ENCODE results near the gene UTS2.

UTS2 gene

DNA sequence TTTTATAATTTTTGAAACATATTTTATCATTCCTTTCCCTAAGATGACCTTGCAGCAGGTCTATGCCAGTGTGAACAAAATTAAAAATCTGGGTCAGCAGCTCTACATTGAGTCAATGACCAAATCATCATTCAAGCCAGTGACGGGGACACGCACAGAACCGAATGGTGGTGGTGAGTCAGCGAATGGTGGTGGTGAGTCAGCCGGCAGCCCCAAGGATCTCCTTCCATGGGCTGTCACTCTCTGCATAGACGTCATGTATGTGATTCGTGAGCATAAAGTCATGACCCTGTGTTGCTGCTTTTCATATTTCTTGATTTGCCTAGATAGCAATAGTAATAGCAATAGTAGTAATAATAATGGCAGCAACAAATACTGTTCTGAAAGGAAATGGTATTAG lies 42.5 kb downstream of the UTS2 start:
- peak; percentile 40 for DNase-seq
- ATAC-seq, result peak; percentile 73

DNA sequence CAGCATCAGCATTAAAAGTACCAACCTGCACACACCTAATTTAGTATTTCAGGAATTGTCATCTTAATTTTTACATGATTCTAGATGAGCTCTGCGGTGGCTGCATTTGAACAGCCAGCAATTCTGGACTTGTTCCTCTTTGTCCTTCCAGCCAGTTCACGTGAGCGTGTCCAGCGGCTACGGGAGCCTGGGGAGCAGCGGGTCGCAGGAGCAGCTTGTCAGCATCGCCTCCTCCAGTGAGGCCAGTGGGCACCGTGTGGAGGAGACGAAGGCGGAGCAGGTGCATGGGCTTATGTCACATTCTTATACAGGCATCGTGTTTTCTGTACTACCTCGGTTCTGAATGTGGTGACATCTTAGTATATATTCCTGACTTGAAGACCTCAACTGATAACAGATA lies 43.1 kb downstream of the UTS2 start:
- DNase-seq (no peak), ATAC-seq (no peak)

DNA sequence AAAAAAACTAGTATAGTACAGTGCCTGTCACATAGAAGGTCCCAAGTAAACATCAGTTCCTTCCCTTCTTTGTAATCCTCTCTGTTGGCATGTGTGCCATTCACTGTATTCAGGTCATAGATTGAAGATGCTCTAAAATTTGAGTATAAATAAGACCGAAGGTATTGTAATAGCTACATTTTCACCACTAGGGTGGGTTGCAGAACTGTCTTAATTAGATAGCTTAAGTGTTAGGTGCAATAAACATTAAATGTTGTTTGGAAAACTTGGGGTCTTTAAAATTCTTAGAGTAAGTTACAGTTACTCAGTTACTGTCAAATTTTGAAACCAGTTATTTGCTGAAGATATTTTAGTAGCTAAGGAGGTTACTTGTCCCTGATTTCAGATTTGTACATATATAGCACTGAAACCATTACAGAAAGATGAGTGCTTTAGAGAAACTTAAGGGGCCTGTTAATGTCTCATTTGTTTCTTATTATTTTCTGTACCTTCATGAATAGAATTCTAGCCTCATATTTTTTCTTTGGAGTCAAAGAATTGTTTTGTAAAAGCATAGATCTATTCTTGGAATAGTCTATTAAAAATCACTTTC lies 44.5 kb downstream of the UTS2 start:
- ATAC-seq, result no peak
- DNase-seq, result no peak

DNA sequence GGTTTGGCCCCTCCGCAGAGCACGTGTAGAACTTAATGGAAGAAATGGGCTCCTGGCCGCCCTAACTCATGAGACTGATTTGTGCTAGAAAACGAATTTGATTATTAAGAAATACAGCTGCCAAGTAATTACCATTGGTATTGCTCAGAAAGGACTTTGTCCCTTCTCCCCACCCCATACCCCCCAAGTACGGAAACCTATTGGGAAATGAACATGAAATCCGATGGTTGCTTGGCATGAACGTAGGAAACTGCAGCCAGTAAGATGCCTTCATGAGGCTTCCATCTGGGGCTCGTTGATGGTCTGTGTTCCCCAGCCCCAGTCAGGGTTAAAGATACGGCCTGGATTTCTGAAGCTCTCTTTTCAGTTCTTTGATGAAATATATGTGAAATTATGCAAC lies 47.4 kb downstream of the UTS2 start:
- ATAC-seq, result no peak
- no peak for DNase-seq

All from stimulated activated naive CD8-positive, alpha-beta T cell treated with anti-CD3 and anti-CD28 coated beads, Interleukin-15, Interleukin-2, amounts not matched to agents 100 U/mL and 50 U/mL, for 24 hours (primary cell).